Mesothelial cell of epicardium (in vitro differentiated cells): Measurements from ENCODE around the gene ADGRL3. TPM values are rescaled to one million over a fixed set of nuclear protein-coding genes. Genes with fewer than 3 reads are reported as not detected.

Source experiments
- DNase-seq, 2 experiments: peaks; one replicate each; pipeline ENCODE4 v3.0.0; 2021; ENCODE audit warnings: low spot score in 2 of 2; ENCODE audit not compliant: unreplicated experiment in 2 of 2
- H3K27ac Mint-ChIP-seq: 2 replicates; pipeline ENCODE4 v1.8.0; 2021; ENCODE audit warnings: mixed read lengths
- H3K27me3 Mint-ChIP-seq: 2 replicates; pipeline ENCODE4 v1.8.0; 2021; ENCODE audit warnings: low read depth, mixed read lengths
- H3K36me3 Mint-ChIP-seq: 2 replicates; pipeline ENCODE4 v1.8.0; 2021; ENCODE audit warnings: mixed read lengths
- H3K4me1 Mint-ChIP-seq: 2 replicates; pipeline ENCODE4 v1.8.0; 2021; ENCODE audit warnings: mixed read lengths
- H3K4me3 Mint-ChIP-seq: 2 replicates; pipeline ENCODE4 v1.8.0; 2021; ENCODE audit warnings: mild to moderate bottlenecking, moderate library complexity, mixed read lengths
- H3K9me3 Mint-ChIP-seq: 2 replicates; pipeline ENCODE4 v1.8.0; 2021; ENCODE audit warnings: mixed read lengths
- CTCF ChIP-seq: fragments of 200-600 bp; sonication (generic); IDR thresholded peaks from one replicate; pipeline ENCODE4 v1.5.0; 2021; ENCODE audit warnings: antibody characterized with exemption; ENCODE audit not compliant: unreplicated experiment
- total RNA-seq: library from RNA; stranded (reverse); gene quantifications from 3 replicates; pipeline ENCODE4 v1.2.1, GENCODE V29; 2021

Gene ADGRL3
- total RNA-seq, 1 donor from 2014 or later: 68.3 TPM

GRCh38 chr4:61727286-61727685 is 527.2 kb downstream of the ADGRL3 start:
- H3K9me3 Mint-ChIP-seq: no peaks in the 10 kb centered on the region
- no peak overlapping the region for H3K4me3 Mint-ChIP-seq
- H3K4me1 Mint-ChIP-seq: peaks cover 27% of the 10 kb centered on the region
- H3K27me3 Mint-ChIP-seq: no peaks in the 10 kb centered on the region
- H3K27ac Mint-ChIP-seq: peak overlapping the region; percentile 50
- H3K36me3 Mint-ChIP-seq: no peaks in the 10 kb centered on the region
- no peak for TF ChIP-seq CTCF
- no peak for DNase-seq

GRCh38 chr4:61734409-61734808 is 534.3 kb downstream of the ADGRL3 start:
- no peak for TF ChIP-seq CTCF

GRCh38 chr4:61739887-61740286 is 539.8 kb downstream of the ADGRL3 start:
- Mint-ChIP-seq H3K36me3 (peaks cover 14% of the 10 kb centered on the region), H3K9me3 (peaks cover 5% of the 10 kb centered on the region), H3K27me3 (no peaks in the 10 kb centered on the region), H3K4me1 (peaks cover 22% of the 10 kb centered on the region), H3K27ac (no peak overlapping the region), H3K4me3 (no peak overlapping the region)
- TF ChIP-seq CTCF: no peak
- DNase-seq: no peak

More at GRCh38 chr4:61734409-61734808, 534.3 kb downstream of the ADGRL3 start:
- no peaks in the 10 kb centered on the region for H3K27me3 Mint-ChIP-seq
- no peak for DNase-seq
- H3K27ac Mint-ChIP-seq: no peak overlapping the region
- peaks cover 24% of the 10 kb centered on the region for H3K9me3 Mint-ChIP-seq
- peaks cover 8% of the 10 kb centered on the region for H3K4me1 Mint-ChIP-seq
- H3K4me3 Mint-ChIP-seq: no peak overlapping the region
- peaks cover 28% of the 10 kb centered on the region for H3K36me3 Mint-ChIP-seq

- TF ChIP-seq CTCF: no peak
- H3K27me3 Mint-ChIP-seq: no peaks in the 10 kb centered on the region
- no peak overlapping the region for H3K4me3 Mint-ChIP-seq
- H3K27ac Mint-ChIP-seq: no peak overlapping the region
- H3K4me1 Mint-ChIP-seq: peaks cover 22% of the 10 kb centered on the region
- no peak for DNase-seq
- H3K9me3 Mint-ChIP-seq: peaks cover 4% of the 10 kb centered on the region
- peaks cover 15% of the 10 kb centered on the region for H3K36me3 Mint-ChIP-seq
Measured at GRCh38 chr4:61740886-61741285, 540.8 kb downstream of the ADGRL3 start.

- Mint-ChIP-seq H3K9me3 (peaks cover 4% of the 10 kb centered on the region), H3K4me3 (no peak overlapping the region), H3K27me3 (no peaks in the 10 kb centered on the region), H3K36me3 (peaks cover 22% of the 10 kb centered on the region), H3K27ac (no peak overlapping the region), H3K4me1 (peaks cover 22% of the 10 kb centered on the region)
- no peak for DNase-seq
- TF ChIP-seq CTCF: no peak
Measured at GRCh38 chr4:61741327-61742096, 541.4 kb downstream of the ADGRL3 start.

GRCh38 chr4:61750810-61751209 is 550.7 kb downstream of the ADGRL3 start:
- no peak for DNase-seq
- Mint-ChIP-seq H3K4me3 (no peak overlapping the region), H3K4me1 (no peaks in the 10 kb centered on the region), H3K9me3 (no peaks in the 10 kb centered on the region), H3K36me3 (peaks cover 22% of the 10 kb centered on the region), H3K27me3 (no peaks in the 10 kb centered on the region), H3K27ac (no peak overlapping the region)
- TF ChIP-seq CTCF: no peak
